H1 (cell line): ENCODE data around the gene INTS6. TPM values are rescaled to one million over a fixed set of nuclear protein-coding genes. Genes with fewer than 3 reads are reported as not detected.

Experiments
- ATF2 ChIP-seq: IDR thresholded peaks from 2 replicates; pipeline ENCODE4 v1.6.1; 2012; ENCODE audit warnings: low read length, inconsistent platforms
- CEBPB ChIP-seq: IDR thresholded peaks from 2 replicates; pipeline ENCODE4 v1.6.1; 2012; ENCODE audit warnings: low read depth, low read length
- CHD1 ChIP-seq: IDR thresholded peaks from 2 replicates; pipeline ENCODE4 v1.6.1; 2012; ENCODE audit warnings: low read depth, low read length, improper control_type of control experiment
- CTCF ChIP-seq, 3 experiments: IDR thresholded peaks; 1 replicate in 2 of 3; 2 replicates in 1 of 3; pipeline versions ENCODE4 v1.5.1 to v1.6.1; 2011; ENCODE audit warnings: low read length in 3 of 3, mild to moderate bottlenecking in 3 of 3, inconsistent platforms in 2 of 3, low read depth in 1 of 3, moderate library complexity in 1 of 3; ENCODE audit not compliant: insufficient read depth in 1 of 3; ENCODE audit errors: control extremely low read depth in 1 of 3
- EP300 ChIP-seq, 2 experiments: IDR thresholded peaks; 1 replicate in 1 of 2; 2 replicates in 1 of 2; pipeline ENCODE4 v1.6.1; 2011 to 2012; ENCODE audit warnings: low read depth in 2 of 2, low read length in 2 of 2, mild to moderate bottlenecking in 2 of 2, borderline replicate concordance in 1 of 2, inconsistent platforms in 1 of 2, moderate library complexity in 1 of 2
- MAFK ChIP-seq: IDR thresholded peaks from 2 replicates; pipeline ENCODE4 v1.6.1; 2012; ENCODE audit warnings: low read depth, mild to moderate bottlenecking, improper control_type of control experiment, low read length
- SIRT6 ChIP-seq: IDR thresholded peaks from one replicate; pipeline ENCODE4 v1.7.1; 2012; ENCODE audit warnings: low read length, inconsistent platforms
- TEAD4 ChIP-seq: IDR thresholded peaks from 2 replicates; pipeline ENCODE4 v1.6.1; 2012; ENCODE audit warnings: low read depth, low read length, inconsistent platforms, mixed read lengths
- polyA plus RNA-seq, 7 experiments: library from polyadenylated mRNA; depleted of rRNA in 3 of 7; stranded (reverse) in 5 of 7; unstranded in 2 of 7; fragments of >200 nt in 5 of 7; fragments of 200-250 nt in 2 of 7; gene quantifications; 1 replicate in 5 of 7; 2 replicates in 1 of 7; 4 replicates in 1 of 7; pipeline versions ENCODE4 v1.2.1 to v1.2.3, GENCODE V29; 2011 to 2013; ENCODE audit warnings: missing spikeins in 2 of 7, mixed read lengths in 2 of 7
- total RNA-seq: library from RNA; stranded (reverse); fragmentation: NEBNext Ultra II Directional; extraction: Animal tissue kit (Norgen Biotek cat#: 25700); gene quantifications from 2 replicates; pipeline ENCODE4 v1.2.1, GENCODE V29; 2021

Gene INTS6
- total and polyA plus RNA-seq, 2 of the 8 experiments (the other 6 are each of a cell fraction or from before 2014, with no cell fraction given), result 12.6 to 42.8 TPM

GRCh38 chr13:51355217-51355616, 97.6 kb downstream of the INTS6 start (continued):
- TF ChIP-seq CTCF (IDR thresholded peaks at IDR 0.05; ENCODE audit: control extremely low read depth in 1 of 3, insufficient read depth in 1 of 3, low read depth in 1 of 3, low read length in 3 of 3) (no peak), ATF2 (no peak), CHD1 (no peak), EP300 (IDR thresholded peaks at IDR 0.05; ENCODE audit: borderline replicate concordance in 1 of 2, low read depth in 2 of 2, low read length in 2 of 2) (no peak), MAFK (no peak), SIRT6 (no peak), CEBPB (no peak), TEAD4 (no peak)
- TF ChIP-seq, all 59 proteins: peak for 0
